ENCODE measurements around the gene RETREG1.

Gene RETREG1

GRCh38 chr5:16538006-16538405 is 78.8 kb downstream of the RETREG1 start:
- no peak for DNase-seq
- intact Hi-C loops (cut with DNase I) = no loop called here

- DNase-seq = no peak
- intact Hi-C loops (cut with DNase I) = no loop called here
Observed at GRCh38 chr5:16536818-16537217, 80.0 kb downstream of the RETREG1 start.

GRCh38 chr5:16536246-16536645 is 80.6 kb downstream of the RETREG1 start:
- intact Hi-C loops (cut with DNase I) = no loop called here
- no peak for DNase-seq

- intact Hi-C loops (cut with DNase I) = no loop called here
- no peak for DNase-seq
Observed at GRCh38 chr5:16534280-16534679, 82.5 kb downstream of the RETREG1 start.

GRCh38 chr5:16531063-16531648 is 85.6 kb downstream of the RETREG1 start:
- intact Hi-C loops (cut with DNase I) = no loop called here
- DNase-seq = no peak

GRCh38 chr5:16529306-16529705 is 87.5 kb downstream of the RETREG1 start:
- intact Hi-C loops (cut with DNase I) = no loop called here
- no peak for DNase-seq

- DNase-seq = no peak
- intact Hi-C loops (cut with DNase I) = no loop called here
Observed at GRCh38 chr5:16528382-16529110, 88.3 kb downstream of the RETREG1 start.

- no peak for DNase-seq
- intact Hi-C loops (cut with DNase I) = no loop called here
Observed at GRCh38 chr5:16525651-16526050, 91.1 kb downstream of the RETREG1 start.

GRCh38 chr5:16524286-16524685 is 92.5 kb downstream of the RETREG1 start:
- intact Hi-C loops (cut with DNase I) = no loop called here
- DNase-seq = no peak

GRCh38 chr5:16521521-16522483 is 95.0 kb downstream of the RETREG1 start:
- DNase-seq = no peak

GRCh38 chr5:16520841-16521240 is 96.0 kb downstream of the RETREG1 start:
- intact Hi-C loops (cut with DNase I) = no loop called here
- no peak for DNase-seq

More at GRCh38 chr5:16521521-16522483, 95.0 kb downstream of the RETREG1 start:
- intact Hi-C loops (cut with DNase I) = no loop called here

GRCh38 chr5:16519435-16519834 is 97.4 kb downstream of the RETREG1 start:
- intact Hi-C loops (cut with DNase I) = no loop called here
- no peak for DNase-seq

- DNase-seq = no peak
- intact Hi-C loops (cut with DNase I) = no loop called here
Observed at GRCh38 chr5:16518606-16519005, 98.2 kb downstream of the RETREG1 start.

- DNase-seq = no peak
- intact Hi-C loops (cut with DNase I) = no loop called here
Observed at GRCh38 chr5:16515532-16515931, 101.3 kb downstream of the RETREG1 start.

- no peak for DNase-seq
- intact Hi-C loops (cut with DNase I) = no loop called here
Observed at GRCh38 chr5:16510098-16510497, 106.7 kb downstream of the RETREG1 start.

- intact Hi-C loops (cut with DNase I) = no loop called here
- no peak for DNase-seq
Observed at GRCh38 chr5:16508730-16509531, 107.9 kb downstream of the RETREG1 start.

- intact Hi-C loops (cut with DNase I) = no loop called here
Observed at GRCh38 chr5:16507716-16508115, 109.1 kb downstream of the RETREG1 start.

GRCh38 chr5:16505904-16506303 is 110.9 kb downstream of the RETREG1 start:
- intact Hi-C loops (cut with DNase I) = no loop called here
- DNase-seq = no peak

More at GRCh38 chr5:16507716-16508115, 109.1 kb downstream of the RETREG1 start:
- DNase-seq = no peak

GRCh38 chr5:16505140-16505891 is 111.5 kb downstream of the RETREG1 start:
- DNase-seq = no peak

GRCh38 chr5:16504571-16504970 is 112.2 kb downstream of the RETREG1 start:
- DNase-seq = no peak
- intact Hi-C loops (cut with DNase I) = loop anchor here (5.0 kb wide), 1 partner anchor 38 kb away; no protein-coding TSS in a partner anchor

More at GRCh38 chr5:16505140-16505891, 111.5 kb downstream of the RETREG1 start:
- intact Hi-C loops (cut with DNase I) = no loop called here
